Neuronal stem cell (in vitro differentiated cells): ENCODE data around the gene CCDC57.

Experiments
- DNase-seq: peaks from one replicate; pipeline ENCODE4 v3.0.0-alpha.2; 2013; ENCODE audit warnings: low spot score
- H2AFZ ChIP-seq: one replicate; pipeline ENCODE4 v1.6.1; 2013; ENCODE audit warnings: mild to moderate bottlenecking, low read length, inconsistent platforms
- H2AK5ac ChIP-seq: 2 replicates; pipeline ENCODE4 v1.6.1; 2013; ENCODE audit warnings: low read depth, mild to moderate bottlenecking, inconsistent platforms, low read length, moderate library complexity, mixed read lengths
- H2BK120ac ChIP-seq: 2 replicates; pipeline ENCODE4 v1.6.1; 2013; ENCODE audit warnings: low read depth, mild to moderate bottlenecking, inconsistent platforms, low read length, moderate library complexity, mixed read lengths
- H2BK12ac ChIP-seq: one replicate; pipeline ENCODE4 v1.6.1; 2013; ENCODE audit warnings: low read length, inconsistent platforms
- H2BK15ac ChIP-seq: 2 replicates; pipeline ENCODE4 v1.6.1; 2013; ENCODE audit warnings: mild to moderate bottlenecking, low read length, inconsistent platforms, mixed read lengths
- H2BK5ac ChIP-seq: one replicate; pipeline ENCODE4 v1.6.1; 2013; ENCODE audit warnings: inconsistent platforms, mild to moderate bottlenecking, low read length, moderate library complexity
- H3K14ac ChIP-seq: one replicate; pipeline ENCODE4 v1.6.1; 2013; ENCODE audit warnings: low read length, inconsistent platforms
- H3K18ac ChIP-seq: 2 replicates; pipeline ENCODE4 v1.6.1; 2013; ENCODE audit warnings: low read length, inconsistent platforms
- H3K23ac ChIP-seq: 2 replicates; pipeline ENCODE4 v1.6.1; 2013; ENCODE audit warnings: low read depth, mild to moderate bottlenecking, mixed read lengths, low read length, inconsistent platforms; ENCODE audit not compliant: poor library complexity
- H3K27ac ChIP-seq: replicated peaks from 3 replicates; pipeline ENCODE4 v1.5.1; 2013; ENCODE audit warnings: low read length, inconsistent platforms
- H3K27me3 ChIP-seq, 3 experiments: 2 replicates each; pipeline ENCODE4 v1.6.1; 2013; ENCODE audit warnings: low read length in 3 of 3, mild to moderate bottlenecking in 2 of 3, inconsistent platforms in 1 of 3, low read depth in 1 of 3, mixed read lengths in 1 of 3, moderate library complexity in 1 of 3; ENCODE audit not compliant: control insufficient read depth in 3 of 3, insufficient read depth in 3 of 3
- H3K36me3 ChIP-seq, 2 donors: replicated peaks in 1 of 2; 2 replicates each; pipeline ENCODE4 v1.6.1; 2013; ENCODE audit warnings: low read length in 2 of 2; ENCODE audit not compliant: control insufficient read depth in 2 of 2, insufficient read depth in 2 of 2
- H3K4ac ChIP-seq: 2 replicates; pipeline ENCODE4 v1.6.1; 2013; ENCODE audit warnings: inconsistent platforms, mild to moderate bottlenecking, low read length, moderate library complexity
- H3K4me1 ChIP-seq, 2 donors: 1 replicate in 1 of 2; 2 replicates in 1 of 2; pipeline ENCODE4 v1.6.1; 2013; ENCODE audit warnings: low read length in 2 of 2, low read depth in 1 of 2; ENCODE audit not compliant: control insufficient read depth in 2 of 2, insufficient read depth in 1 of 2
- H3K4me2 ChIP-seq: one replicate; pipeline ENCODE4 v1.6.1; 2013; ENCODE audit warnings: mild to moderate bottlenecking, low read length, inconsistent platforms; ENCODE audit not compliant: insufficient read depth, poor library complexity, severe bottlenecking
- H3K4me3 ChIP-seq, 2 donors: 2 replicates each; pipeline ENCODE4 v1.5.1; 2013; ENCODE audit warnings: low read length in 2 of 2, mild to moderate bottlenecking in 2 of 2, inconsistent platforms in 1 of 2, moderate library complexity in 1 of 2
- H3K79me1 ChIP-seq: one replicate; pipeline ENCODE4 v1.6.1; 2013; ENCODE audit warnings: low read depth, mild to moderate bottlenecking, inconsistent platforms, low read length, moderate library complexity
- H3K9ac ChIP-seq: one replicate; pipeline ENCODE4 v1.6.1; 2013; ENCODE audit warnings: mild to moderate bottlenecking, low read depth, low read length, inconsistent platforms; ENCODE audit not compliant: poor library complexity
- H3K9me3 ChIP-seq, 2 donors: replicated peaks in 1 of 2; 2 replicates each; pipeline versions ENCODE3 to v1.6.1; 2013; ENCODE audit warnings: low read length in 2 of 2, mild to moderate bottlenecking in 2 of 2, inconsistent platforms in 1 of 2, low read depth in 1 of 2, mixed read lengths in 1 of 2, moderate library complexity in 1 of 2; ENCODE audit not compliant: control insufficient read depth in 2 of 2, insufficient read depth in 1 of 2
- H4K8ac ChIP-seq: one replicate; pipeline ENCODE4 v1.6.1; 2013; ENCODE audit warnings: low read depth, mild to moderate bottlenecking, inconsistent platforms, low read length, moderate library complexity
- H4K91ac ChIP-seq: one replicate; pipeline ENCODE4 v1.6.1; 2013; ENCODE audit warnings: low read length, low read depth, mild to moderate bottlenecking, inconsistent platforms; ENCODE audit not compliant: poor library complexity
- WGBS, 2 donors: extraction: QIAGEN DNeasy Blood & Tissue Kit; methylation state at CpG; one replicate each; pipeline ENCODE4 v1.1.7; 2013; ENCODE audit warnings: missing lambda C conversion rate in 2 of 2, mixed read lengths in 1 of 2; ENCODE audit not compliant: insufficient read length in 2 of 2, insufficient replicate concordance in 1 of 2; ENCODE audit errors: extremely low coverage in 2 of 2; 5-methylcytosine and 5-hydroxymethylcytosine counted together

Gene CCDC57

GRCh38 chr17:82171750-82172375, 40.8 kb downstream of the CCDC57 start:
- no peak overlapping the region for H2BK120ac ChIP-seq
- H3K4me2 ChIP-seq = no peak overlapping the region
- peak overlapping the region in 1 of 2 donors; percentile 67 for H3K4me3 ChIP-seq
- H2BK5ac ChIP-seq = no peak overlapping the region
- H2AK5ac ChIP-seq = no peak overlapping the region
- H3K9me3 ChIP-seq = peaks cover 0 to 2% of the 10 kb centered on the region in 2 donors
- H3K27ac ChIP-seq = no peak overlapping the region
- H3K27me3 ChIP-seq = no peaks in the 10 kb centered on the region
- H3K9ac ChIP-seq = no peak overlapping the region
- no peak overlapping the region for H3K4ac ChIP-seq
- peaks cover 0 to 14% of the 10 kb centered on the region in 2 donors for H3K4me1 ChIP-seq
- no peak overlapping the region for H4K91ac ChIP-seq
- DNase-seq = no peak
- H3K18ac ChIP-seq = no peak overlapping the region
- H2BK12ac ChIP-seq = no peak overlapping the region
- no peak overlapping the region for H3K23ac ChIP-seq
- no peak overlapping the region for H2AFZ ChIP-seq
- no peaks in the 10 kb centered on the region for H3K79me1 ChIP-seq
- H4K8ac ChIP-seq = no peak overlapping the region
- no CpG with 5 or more reads among the region's 14 CpGs for WGBS, 2 donors
- peaks cover 16 to 68% of the 10 kb centered on the region in 2 donors for H3K36me3 ChIP-seq
- H2BK15ac ChIP-seq = no peak overlapping the region
- no peak overlapping the region for H3K14ac ChIP-seq

GRCh38 chr17:82170412-82170961, 42.2 kb downstream of the CCDC57 start:
- no peak for DNase-seq
- no peaks in the 10 kb centered on the region for H3K79me1 ChIP-seq
- H2BK15ac ChIP-seq = no peak overlapping the region
- peaks cover 0 to 2% of the 10 kb centered on the region in 2 donors for H3K9me3 ChIP-seq
- H2AFZ ChIP-seq = no peak overlapping the region
- H3K27ac ChIP-seq = no peak overlapping the region
- H3K27me3 ChIP-seq = no peaks in the 10 kb centered on the region
- peaks cover 21 to 71% of the 10 kb centered on the region in 2 donors for H3K36me3 ChIP-seq
- no CpG with 5 or more reads among the region's 19 CpGs for WGBS, 2 donors
- H3K18ac ChIP-seq = no peak overlapping the region
- H3K4me1 ChIP-seq = peaks cover 0 to 14% of the 10 kb centered on the region in 2 donors
- no peak overlapping the region for H3K4me2 ChIP-seq
- H2AK5ac ChIP-seq = no peak overlapping the region
- H3K14ac ChIP-seq = no peak overlapping the region
- no peak overlapping the region for H4K91ac ChIP-seq
- no peak overlapping the region for H2BK120ac ChIP-seq
- no peak overlapping the region for H3K4ac ChIP-seq
- H2BK12ac ChIP-seq = no peak overlapping the region
- no peak overlapping the region for H4K8ac ChIP-seq
- H2BK5ac ChIP-seq = no peak overlapping the region
- H3K4me3 ChIP-seq = no peak overlapping the region
- no peak overlapping the region for H3K23ac ChIP-seq
- H3K9ac ChIP-seq = no peak overlapping the region

- Histone ChIP-seq H3K4me1 (peaks cover 0 to 2% of the 10 kb centered on the region in 2 donors), H3K27me3 (no peaks in the 10 kb centered on the region), H2BK12ac (no peak overlapping the region), H3K23ac (no peak overlapping the region), H3K79me1 (no peaks in the 10 kb centered on the region), H3K36me3 (peaks cover 22 to 61% of the 10 kb centered on the region in 2 donors), H2BK5ac (no peak overlapping the region), H2BK120ac (no peak overlapping the region), H2BK15ac (no peak overlapping the region), H3K18ac (no peak overlapping the region), H3K4me2 (no peak overlapping the region), H3K9me3 (peaks cover 0 to 2% of the 10 kb centered on the region in 2 donors), H3K4ac (no peak overlapping the region), H3K9ac (no peak overlapping the region), H4K91ac (no peak overlapping the region), H3K4me3 (no peak overlapping the region), H3K14ac (no peak overlapping the region), H2AK5ac (no peak overlapping the region), H4K8ac (no peak overlapping the region), H3K27ac (no peak overlapping the region), H2AFZ (no peak overlapping the region)
- no CpG with 5 or more reads among the region's 6 CpGs for WGBS, 2 donors
- DNase-seq = no peak
Measured at GRCh38 chr17:82168568-82168967, 44.1 kb downstream of the CCDC57 start.

GRCh38 chr17:82167028-82167427, 45.6 kb downstream of the CCDC57 start:
- Histone ChIP-seq H2BK120ac (no peak overlapping the region), H3K23ac (no peak overlapping the region), H3K4me1 (no peaks in the 10 kb centered on the region), H2BK5ac (no peak overlapping the region), H3K18ac (no peak overlapping the region), H3K27ac (no peak overlapping the region), H3K79me1 (no peaks in the 10 kb centered on the region), H3K36me3 (peaks cover 19 to 54% of the 10 kb centered on the region in 2 donors), H3K14ac (no peak overlapping the region), H2AFZ (no peak overlapping the region), H3K9ac (no peak overlapping the region), H2AK5ac (no peak overlapping the region), H3K4ac (no peak overlapping the region), H3K27me3 (no peaks in the 10 kb centered on the region), H3K4me3 (no peak overlapping the region), H2BK12ac (no peak overlapping the region), H3K4me2 (no peak overlapping the region), H2BK15ac (no peak overlapping the region), H4K8ac (no peak overlapping the region), H4K91ac (no peak overlapping the region), H3K9me3 (peaks cover 0 to 2% of the 10 kb centered on the region in 2 donors)
- no peak for DNase-seq
- WGBS, 2 donors = no CpG with 5 or more reads among the region's 5 CpGs
